Stomach (tissue), 19 donors: ENCODE data around the gene NKX2-2. TPM values are rescaled to one million over a fixed set of nuclear protein-coding genes. Genes with fewer than 3 reads are reported as not detected.

Experiments used
- DNase-seq, 2 donors: peaks; one replicate each; pipeline versions ENCODE4 v3.0.0 to v3.0.0-alpha.2; 2013 to 2019
- H3K27ac ChIP-seq, 5 donors: fragments of 200-600 bp in 4 of 5; sonication (generic) in 4 of 5; one replicate each; pipeline ENCODE4 v1.5.1; 2013 to 2019; ENCODE audit warnings: mild to moderate bottlenecking in 1 of 5, moderate library complexity in 1 of 5
- H3K27me3 ChIP-seq, 3 donors: fragments of 200-600 bp; sonication (generic); one replicate each; pipeline ENCODE4 v1.5.1; 2017 to 2019; ENCODE audit warnings: mixed run types in 1 of 3
- H3K36me3 ChIP-seq, 4 donors: fragments of 200-600 bp; sonication (generic); 1 replicate in 3 of 4; 2 replicates in 1 of 4; pipeline ENCODE4 v1.5.1; 2016 to 2019
- H3K4me1 ChIP-seq, 4 donors: fragments of 200-600 bp; sonication (generic); one replicate each; pipeline ENCODE4 v1.5.1; 2016 to 2019
- H3K4me3 ChIP-seq, 4 donors: fragments of 200-600 bp; sonication (generic) in 3 of 4; one replicate each; pipeline ENCODE4 v1.5.1; 2016 to 2019; ENCODE audit warnings: mild to moderate bottlenecking in 1 of 4
- H3K9me3 ChIP-seq, 4 donors: fragments of 200-600 bp; sonication (generic); one replicate each; pipeline ENCODE4 v1.5.1; 2016 to 2019
- EP300 ChIP-seq: sonication (generic); formaldehyde crosslinking; IDR thresholded peaks from one replicate; pipeline ENCODE4 v1.6.1; 2017; ENCODE audit warnings: antibody characterized with exemption
- POLR2A ChIP-seq, 4 donors: fragments of 450-650 bp; IDR thresholded peaks; one replicate each; pipeline ENCODE4 v1.6.1; 2016; ENCODE audit warnings: antibody characterized with exemption in 4 of 4, control low read depth in 2 of 4, mild to moderate bottlenecking in 1 of 4, moderate library complexity in 1 of 4
- POLR2AphosphoS5 ChIP-seq, 3 donors: sonication (generic); formaldehyde crosslinking; IDR thresholded peaks; one replicate each; pipeline ENCODE4 v1.6.1; 2016; ENCODE audit warnings: antibody characterized with exemption in 3 of 3
- WGBS, 5 donors: extraction: QIAGEN DNeasy Blood & Tissue Kit in 3 of 5; methylation state at CpG; one replicate each; pipeline versions ENCODE4 v1.1.5 to v1.1.7; 2013 to 2018; 5-methylcytosine and 5-hydroxymethylcytosine counted together
- intact Hi-C: fragments of 100-400 bp; cut with DNase I; formaldehyde crosslinking; loops from one replicate; pipeline ENCODE4 v1.15.1; 2023; ENCODE audit warnings: low total_unique reads
- long read RNA-seq, 10 donors: transcript quantifications; one replicate each; lab custom pipeline, GENCODE V29; 2026
- polyA plus RNA-seq, 3 donors: library from polyadenylated mRNA; stranded (reverse); fragments of 200-250 nt; gene quantifications; one replicate each; pipeline ENCODE4 v1.2.3, GENCODE V29; 2013
- total RNA-seq, 5 donors: library from RNA; depleted of rRNA; stranded (reverse); fragments of >200 nt; gene quantifications; one replicate each; pipeline versions ENCODE4 v1.1.0 to v1.2.3, GENCODE V29; 2014 to 2016
- TF ChIP-seq, protein P1 (sequence below), 7 experiments: fragments of 450-650 bp in 4 of 7; fragments of 200-600 bp in 3 of 7; sonication (generic) in 3 of 7; IDR thresholded peaks; one replicate each; pipeline ENCODE4 v1.5.1; 2016 to 2019; ENCODE audit warnings: antibody characterized with exemption in 7 of 7, control low read depth in 2 of 7, mild to moderate bottlenecking in 1 of 7
- donor health status: healthy with polysubstance abuse.
- donor health status: Bipolar disorder and iron deficiency.
- donor health status: healthy.

Gene NKX2-2
- total RNA-seq: 1 to 10 TPM in 2 of 5 donors, under 1 TPM in 2, not detected in 1; 0.18 to 4.8 (median 1.3) TPM
- polyA plus RNA-seq: 1 to 10 TPM in 2 of 3 donors, under 1 TPM in 1; 0.18 to 1.8 (median 1.4) TPM
- long read RNA-seq, donor 1, partial matches to known transcripts: 0 of 1 reads
- long read RNA-seq, donor 1, other reads (novel, unspliced or antisense): 0 of 1 reads
- long read RNA-seq, donor 2, partial matches to known transcripts: 0 of 1 reads
- long read RNA-seq, donor 2, other reads (novel, unspliced or antisense): 0 of 1 reads
- long read RNA-seq, donor 3: 0 reads
- long read RNA-seq, donor 4: 0 reads
- long read RNA-seq, donor 5, partial matches to known transcripts: 0 of 1 reads
- long read RNA-seq, donor 5, other reads (novel, unspliced or antisense): 0 of 1 reads
- long read RNA-seq, donor 6, partial matches to known transcripts: 0 of 2 reads
- long read RNA-seq, donor 6, other reads (novel, unspliced or antisense): 0 of 2 reads
- long read RNA-seq, donor 7: 0 reads
- long read RNA-seq, donor 8, partial matches to known transcripts: 0 of 1 reads
- long read RNA-seq, donor 8, other reads (novel, unspliced or antisense): 0 of 1 reads
- long read RNA-seq, donor 9: 0 reads
- long read RNA-seq, donor 10: 0 reads

DNA sequence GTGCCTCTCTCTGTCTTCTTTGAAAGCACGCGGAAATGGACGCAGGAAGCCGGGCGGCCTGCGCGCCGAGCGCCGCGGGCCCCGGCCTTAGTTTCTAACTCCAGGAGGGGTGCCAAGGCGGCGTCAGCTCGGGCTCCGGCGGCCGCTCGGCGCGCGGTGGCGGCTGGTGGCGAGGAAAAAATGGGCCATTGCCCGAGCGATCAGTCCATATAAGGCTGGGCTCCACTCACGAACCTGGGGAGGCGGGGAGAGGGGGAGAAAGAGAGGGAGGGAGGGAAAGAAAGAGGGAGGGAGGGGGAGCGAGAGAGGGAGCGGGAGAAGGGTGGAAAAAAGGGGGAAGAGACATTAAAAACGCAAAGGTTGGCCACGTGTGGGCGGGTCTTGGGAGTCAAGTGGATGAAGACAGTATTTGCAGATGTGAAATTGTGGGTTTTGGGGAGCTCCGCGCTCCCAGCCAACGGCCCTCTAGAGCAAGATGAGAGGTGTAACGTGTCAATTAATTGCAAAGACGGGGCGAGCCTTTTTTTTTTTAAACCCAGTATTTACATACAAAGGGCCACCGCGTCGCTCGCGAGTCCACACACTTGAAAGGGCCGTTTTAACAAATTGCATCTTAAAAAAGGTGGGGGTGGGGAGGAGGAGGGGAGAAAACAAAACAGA, at the start of gene NKX2-2:
Gene NKX2-2 (minus strand): TSS at position 184 of the 660 bp plus-strand sequence. CDS start 395 bp downstream, outside the sequence.
- 4 to 6% (median 4%) methylated on average over 45 of the region's 45 CpGs for WGBS, 5 donors
- H3K27me3 ChIP-seq: peaks cover 56 to 100% (median 100%) of the 10 kb centered on the region in 3 donors
- H3K27ac ChIP-seq: no peak within 1 kb of the TSS
- intact Hi-C loops: no loop called here
- H3K36me3 ChIP-seq: no peaks in the 10 kb centered on the region
- no peak for TF ChIP-seq POLR2AphosphoS5 (IDR thresholded peaks at IDR 0.05)
- no peak for TF ChIP-seq EP300
- TF ChIP-seq, protein P1, sequence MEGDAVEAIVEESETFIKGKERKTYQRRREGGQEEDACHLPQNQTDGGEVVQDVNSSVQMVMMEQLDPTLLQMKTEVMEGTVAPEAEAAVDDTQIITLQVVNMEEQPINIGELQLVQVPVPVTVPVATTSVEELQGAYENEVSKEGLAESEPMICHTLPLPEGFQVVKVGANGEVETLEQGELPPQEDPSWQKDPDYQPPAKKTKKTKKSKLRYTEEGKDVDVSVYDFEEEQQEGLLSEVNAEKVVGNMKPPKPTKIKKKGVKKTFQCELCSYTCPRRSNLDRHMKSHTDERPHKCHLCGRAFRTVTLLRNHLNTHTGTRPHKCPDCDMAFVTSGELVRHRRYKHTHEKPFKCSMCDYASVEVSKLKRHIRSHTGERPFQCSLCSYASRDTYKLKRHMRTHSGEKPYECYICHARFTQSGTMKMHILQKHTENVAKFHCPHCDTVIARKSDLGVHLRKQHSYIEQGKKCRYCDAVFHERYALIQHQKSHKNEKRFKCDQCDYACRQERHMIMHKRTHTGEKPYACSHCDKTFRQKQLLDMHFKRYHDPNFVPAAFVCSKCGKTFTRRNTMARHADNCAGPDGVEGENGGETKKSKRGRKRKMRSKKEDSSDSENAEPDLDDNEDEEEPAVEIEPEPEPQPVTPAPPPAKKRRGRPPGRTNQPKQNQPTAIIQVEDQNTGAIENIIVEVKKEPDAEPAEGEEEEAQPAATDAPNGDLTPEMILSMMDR (IDR thresholded peaks at IDR 0.05): no peak
- TF ChIP-seq POLR2A (IDR thresholded peaks at IDR 0.05): no peak
- DNase-seq: peak in 1 of 2 donors; percentile 39
- no peaks in the 10 kb centered on the region for H3K9me3 ChIP-seq
- H3K4me1 ChIP-seq: peaks cover 54 to 91% (median 75%) of the 10 kb centered on the region in 4 donors
- peak within 1 kb of the TSS; percentile 32 to 46 (median 36) for H3K4me3 ChIP-seq

DNA sequence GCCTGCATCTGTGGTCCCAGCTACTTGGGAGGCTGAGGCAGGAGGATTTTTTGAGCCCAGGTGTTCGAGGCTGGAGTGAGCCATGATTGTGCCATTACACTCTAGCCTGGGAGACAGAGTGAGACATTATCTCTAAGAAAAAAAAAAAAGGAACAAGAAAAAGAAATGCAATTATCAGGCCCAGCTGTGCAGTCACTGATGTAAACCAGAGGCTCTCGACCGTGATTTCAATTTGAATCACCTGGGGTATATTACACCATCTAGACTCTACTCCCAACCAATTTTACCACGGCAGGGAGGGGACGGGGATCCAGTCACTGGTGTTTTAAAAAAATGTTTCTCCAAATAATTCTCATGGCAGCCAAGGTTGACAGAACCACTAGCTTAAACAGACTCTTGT, 48.8 kb upstream of the NKX2-2 start:
- Histone ChIP-seq H3K9me3 (peaks cover 0 to 13% (median 0%) of the 10 kb centered on the region in 4 donors), H3K27ac (no peak overlapping the region), H3K4me3 (no peak overlapping the region), H3K36me3 (no peaks in the 10 kb centered on the region), H3K27me3 (peaks cover 0 to 44% (median 9%) of the 10 kb centered on the region in 3 donors), H3K4me1 (no peaks in the 10 kb centered on the region)
- 75 to 87% (median 81%) methylated on average over 5 of the region's 5 CpGs for WGBS, 5 donors
- TF ChIP-seq POLR2AphosphoS5 (IDR thresholded peaks at IDR 0.05): no peak
- TF ChIP-seq POLR2A (IDR thresholded peaks at IDR 0.05): no peak
- TF ChIP-seq EP300: no peak
- TF ChIP-seq, protein P1 (IDR thresholded peaks at IDR 0.05): no peak
- intact Hi-C loops: no loop called here
- DNase-seq: no peak

GRCh38 chr20:21559305-21559704, 45.4 kb upstream of the NKX2-2 start:
- H3K4me1 ChIP-seq: no peaks in the 10 kb centered on the region
- intact Hi-C loops: no loop called here
- 74 to 81% (median 78%) methylated on average over 7 of the region's 7 CpGs for WGBS, 5 donors
- no peak for DNase-seq
- no peaks in the 10 kb centered on the region for H3K36me3 ChIP-seq
- peaks cover 0 to 59% (median 9%) of the 10 kb centered on the region in 3 donors for H3K27me3 ChIP-seq
- TF ChIP-seq EP300 (no peak), POLR2A (IDR thresholded peaks at IDR 0.05) (no peak), POLR2AphosphoS5 (IDR thresholded peaks at IDR 0.05) (no peak)
- TF ChIP-seq, protein P1 (IDR thresholded peaks at IDR 0.05): no peak
- peaks cover 0 to 13% (median 0%) of the 10 kb centered on the region in 4 donors for H3K9me3 ChIP-seq
- H3K27ac ChIP-seq: no peak overlapping the region
- no peak overlapping the region for H3K4me3 ChIP-seq
